ENCODE data around the gene PHF11.
"Not testable (repeated sequence)": the region's sequence is repeated elsewhere in the genome, so short reads cannot be mapped to it uniquely, and the experiment has no call there.

PHF11 gene

GRCh38 chr13:49560270-49561061 is 64.7 kb downstream of the PHF11 start:
- POLR2A ChIA-PET (ENCODE audit: low non-redundant PET): interaction anchor here (0.6 kb wide), 1 partner anchor 241 kb away, joined by 5 read pairs; no protein-coding TSS in a partner anchor
- no peak overlapping the region for H3K27ac ChIP-seq

DNA sequence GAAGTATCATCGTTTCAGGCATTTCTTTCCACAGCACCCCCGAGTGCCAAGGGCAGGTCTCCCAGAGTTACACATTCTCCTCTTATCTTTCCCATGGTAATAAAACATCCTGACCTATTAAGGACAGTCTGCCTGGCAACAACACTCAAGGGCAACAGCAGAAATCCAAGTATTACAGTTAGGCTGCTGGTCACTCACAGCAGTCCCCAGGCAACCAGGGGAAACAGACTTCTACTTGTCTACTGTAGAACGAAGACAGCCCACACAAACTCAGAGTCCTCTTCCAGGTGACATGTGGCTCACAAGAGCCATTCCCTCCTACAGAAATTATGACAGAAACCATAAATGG is 65.3 kb downstream of the PHF11 start:
- ChIA-PET POLR2A (ENCODE audit: low non-redundant PET) (no interaction called here), CTCF (interaction anchor here (1.3 to 1.5 kb wide), 2 partner anchors 41 to 46 kb away, joined by 3 to 5 read pairs; no protein-coding TSS in a partner anchor)
- no peak overlapping the region for H3K27ac ChIP-seq
- no peak for DNase-seq (ENCODE audit: low spot score)
- TF ChIP-seq, protein P1, sequence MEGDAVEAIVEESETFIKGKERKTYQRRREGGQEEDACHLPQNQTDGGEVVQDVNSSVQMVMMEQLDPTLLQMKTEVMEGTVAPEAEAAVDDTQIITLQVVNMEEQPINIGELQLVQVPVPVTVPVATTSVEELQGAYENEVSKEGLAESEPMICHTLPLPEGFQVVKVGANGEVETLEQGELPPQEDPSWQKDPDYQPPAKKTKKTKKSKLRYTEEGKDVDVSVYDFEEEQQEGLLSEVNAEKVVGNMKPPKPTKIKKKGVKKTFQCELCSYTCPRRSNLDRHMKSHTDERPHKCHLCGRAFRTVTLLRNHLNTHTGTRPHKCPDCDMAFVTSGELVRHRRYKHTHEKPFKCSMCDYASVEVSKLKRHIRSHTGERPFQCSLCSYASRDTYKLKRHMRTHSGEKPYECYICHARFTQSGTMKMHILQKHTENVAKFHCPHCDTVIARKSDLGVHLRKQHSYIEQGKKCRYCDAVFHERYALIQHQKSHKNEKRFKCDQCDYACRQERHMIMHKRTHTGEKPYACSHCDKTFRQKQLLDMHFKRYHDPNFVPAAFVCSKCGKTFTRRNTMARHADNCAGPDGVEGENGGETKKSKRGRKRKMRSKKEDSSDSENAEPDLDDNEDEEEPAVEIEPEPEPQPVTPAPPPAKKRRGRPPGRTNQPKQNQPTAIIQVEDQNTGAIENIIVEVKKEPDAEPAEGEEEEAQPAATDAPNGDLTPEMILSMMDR (conservative IDR thresholded peaks at IDR 0.05; ENCODE audit: low read depth): no peak

More at GRCh38 chr13:49560270-49561061, 64.7 kb downstream of the PHF11 start:
- TF ChIP-seq, protein P1 (conservative IDR thresholded peaks at IDR 0.05; ENCODE audit: low read depth): no peak
- CTCF ChIA-PET: interaction anchor here (1.3 to 1.5 kb wide), 2 partner anchors 42 to 46 kb away, joined by 3 to 5 read pairs; no protein-coding TSS in a partner anchor
- DNase-seq (ENCODE audit: low spot score): peak; percentile 14

GRCh38 chr13:49563516-49563915 is 67.8 kb downstream of the PHF11 start:
- H3K27ac ChIP-seq: no peak overlapping the region
- ChIA-PET CTCF (interaction anchor here (0.6 kb wide), 1 partner anchor 23 kb away, joined by 4 read pairs; no protein-coding TSS in a partner anchor), POLR2A (ENCODE audit: low non-redundant PET) (no interaction called here)
- no peak for DNase-seq (ENCODE audit: low spot score)
- TF ChIP-seq, protein P1 (conservative IDR thresholded peaks at IDR 0.05; ENCODE audit: low read depth): no peak

DNA sequence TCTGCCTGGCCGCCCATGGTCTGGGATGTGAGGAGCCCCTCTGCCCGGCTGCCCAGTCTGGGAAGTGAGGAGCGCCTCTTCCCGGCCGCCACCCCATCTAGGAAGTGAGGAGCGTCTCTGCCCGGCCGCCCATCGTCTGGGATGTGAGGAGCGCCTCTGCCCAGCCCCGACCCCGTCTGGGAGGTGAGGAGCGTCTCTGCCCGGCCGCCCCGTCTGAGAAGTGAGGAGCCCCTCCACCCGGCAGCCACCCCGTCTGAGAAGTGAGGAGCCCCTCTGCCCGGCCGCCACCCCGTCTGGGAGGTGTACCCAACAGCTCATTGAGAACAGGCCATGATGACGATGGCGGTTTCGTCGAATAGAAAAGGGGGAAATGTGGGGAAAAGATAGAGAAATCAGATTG is 69.7 kb downstream of the PHF11 start:
- CTCF ChIA-PET; POLR2A ChIA-PET (ENCODE audit: low non-redundant PET); DNase-seq (ENCODE audit: low spot score); H3K27ac ChIP-seq: not testable (repeated sequence)

- TF ChIP-seq, protein P1 (conservative IDR thresholded peaks at IDR 0.05; ENCODE audit: low read depth): no peak
- no peak for DNase-seq (ENCODE audit: low spot score)
- no peak overlapping the region for H3K27ac ChIP-seq
- ChIA-PET CTCF (interaction anchor here (0.6 kb wide), 1 partner anchor 44 kb away, joined by 3 read pairs; no protein-coding TSS in a partner anchor), POLR2A (ENCODE audit: low non-redundant PET) (no interaction called here)
Observed at GRCh38 chr13:49566461-49566860, 70.7 kb downstream of the PHF11 start.

GRCh38 chr13:49567491-49567890 is 71.7 kb downstream of the PHF11 start:
- H3K27ac ChIP-seq: no peak overlapping the region
- TF ChIP-seq, protein P1 (conservative IDR thresholded peaks at IDR 0.05; ENCODE audit: low read depth): no peak
- DNase-seq (ENCODE audit: low spot score): no peak
- ChIA-PET CTCF (interaction anchor here (0.6 kb wide), 1 partner anchor 48 kb away, joined by 3 read pairs; no protein-coding TSS in a partner anchor), POLR2A (ENCODE audit: low non-redundant PET) (no interaction called here)
